ENCODE results near the gene TMEM229B.

DNA sequence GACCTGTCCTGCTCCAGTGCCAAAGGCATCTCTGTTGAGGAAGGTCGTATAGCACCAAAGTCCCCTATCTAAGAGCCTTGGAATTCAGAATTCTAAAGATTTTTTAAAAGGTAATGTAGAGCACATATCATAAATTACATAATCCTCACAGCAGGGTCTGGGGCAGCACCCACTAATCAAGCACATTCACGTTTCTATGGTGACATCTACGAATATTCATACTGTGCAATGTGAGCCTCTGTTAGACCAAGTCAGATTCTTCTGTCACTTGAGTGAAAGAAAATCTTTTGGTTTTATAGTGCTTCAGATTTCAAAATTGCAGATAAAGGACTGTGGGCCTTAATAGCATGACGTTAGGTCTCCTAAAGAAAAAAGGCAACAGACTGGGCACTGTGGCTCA is 13.1 kb upstream of the TMEM229B start:
- TF ChIP-seq, protein P1, sequence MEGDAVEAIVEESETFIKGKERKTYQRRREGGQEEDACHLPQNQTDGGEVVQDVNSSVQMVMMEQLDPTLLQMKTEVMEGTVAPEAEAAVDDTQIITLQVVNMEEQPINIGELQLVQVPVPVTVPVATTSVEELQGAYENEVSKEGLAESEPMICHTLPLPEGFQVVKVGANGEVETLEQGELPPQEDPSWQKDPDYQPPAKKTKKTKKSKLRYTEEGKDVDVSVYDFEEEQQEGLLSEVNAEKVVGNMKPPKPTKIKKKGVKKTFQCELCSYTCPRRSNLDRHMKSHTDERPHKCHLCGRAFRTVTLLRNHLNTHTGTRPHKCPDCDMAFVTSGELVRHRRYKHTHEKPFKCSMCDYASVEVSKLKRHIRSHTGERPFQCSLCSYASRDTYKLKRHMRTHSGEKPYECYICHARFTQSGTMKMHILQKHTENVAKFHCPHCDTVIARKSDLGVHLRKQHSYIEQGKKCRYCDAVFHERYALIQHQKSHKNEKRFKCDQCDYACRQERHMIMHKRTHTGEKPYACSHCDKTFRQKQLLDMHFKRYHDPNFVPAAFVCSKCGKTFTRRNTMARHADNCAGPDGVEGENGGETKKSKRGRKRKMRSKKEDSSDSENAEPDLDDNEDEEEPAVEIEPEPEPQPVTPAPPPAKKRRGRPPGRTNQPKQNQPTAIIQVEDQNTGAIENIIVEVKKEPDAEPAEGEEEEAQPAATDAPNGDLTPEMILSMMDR (IDR thresholded peaks at IDR 0.05; ENCODE audit: insufficient read depth, low read depth, low read length) = no peak
- no peak for TF ChIP-seq EZH2 (IDR thresholded peaks at IDR 0.05; ENCODE audit: insufficient read depth, low read length)
